ENCODE results near the gene AFAP1. TPM values are rescaled to one million over a fixed set of nuclear protein-coding genes. Genes with fewer than 3 reads are reported as not detected.

The AFAP1 gene
- total RNA-seq, 1 donor from 2014 or later: 6.7 TPM

DNA sequence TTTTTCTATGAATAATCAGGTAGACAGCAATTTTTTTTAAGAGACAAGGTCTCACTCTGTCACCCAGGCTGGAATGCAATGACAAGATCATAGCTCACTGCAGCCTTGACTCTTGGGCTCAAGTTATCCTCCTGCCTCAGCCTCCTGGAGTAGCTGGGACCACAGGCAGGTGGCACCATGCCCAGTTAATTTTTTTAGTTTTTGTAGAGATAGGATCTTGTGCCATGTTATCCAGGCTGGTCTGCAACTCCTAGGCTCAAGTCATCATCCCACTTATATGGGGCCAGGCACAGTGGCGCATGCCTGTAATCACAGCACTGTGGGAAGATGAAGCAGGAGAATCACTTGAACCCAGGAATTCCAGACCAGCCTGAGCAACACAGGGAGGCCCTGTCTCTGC, 26.8 kb downstream of the AFAP1 start:
- Histone ChIP-seq H3K9me3 (ENCODE audit: low read depth) (no peaks in the 10 kb centered on the region), H4K20me1 (ENCODE audit: low read depth) (no peaks in the 10 kb centered on the region), H3K27ac (no peak overlapping the region), H3K4me3 (no peak overlapping the region), H3F3A (ENCODE audit: low read depth) (peaks cover 6% of the 10 kb centered on the region), H3K27me3 (no peaks in the 10 kb centered on the region), H3K4me2 (no peak overlapping the region), H3K4me1 (peaks cover 27% of the 10 kb centered on the region), H2AFZ (replicated peaks) (no peak overlapping the region), H3K9ac (no peak overlapping the region), H3K79me2 (ENCODE audit: low read depth) (peaks cover 37% of the 10 kb centered on the region), H3K36me3 (no peaks in the 10 kb centered on the region)
- Mint-ChIP-seq H3K27me3 (ENCODE audit: insufficient read depth, low read depth) (peaks cover 3% of the 10 kb centered on the region), H3K4me1 (peaks cover 31% of the 10 kb centered on the region), H3K27ac (no peak overlapping the region), H3K4me3 (no peak overlapping the region), H3K36me3 (no peaks in the 10 kb centered on the region), H3K9me3 (no peaks in the 10 kb centered on the region)
- TF ChIP-seq, protein P1, sequence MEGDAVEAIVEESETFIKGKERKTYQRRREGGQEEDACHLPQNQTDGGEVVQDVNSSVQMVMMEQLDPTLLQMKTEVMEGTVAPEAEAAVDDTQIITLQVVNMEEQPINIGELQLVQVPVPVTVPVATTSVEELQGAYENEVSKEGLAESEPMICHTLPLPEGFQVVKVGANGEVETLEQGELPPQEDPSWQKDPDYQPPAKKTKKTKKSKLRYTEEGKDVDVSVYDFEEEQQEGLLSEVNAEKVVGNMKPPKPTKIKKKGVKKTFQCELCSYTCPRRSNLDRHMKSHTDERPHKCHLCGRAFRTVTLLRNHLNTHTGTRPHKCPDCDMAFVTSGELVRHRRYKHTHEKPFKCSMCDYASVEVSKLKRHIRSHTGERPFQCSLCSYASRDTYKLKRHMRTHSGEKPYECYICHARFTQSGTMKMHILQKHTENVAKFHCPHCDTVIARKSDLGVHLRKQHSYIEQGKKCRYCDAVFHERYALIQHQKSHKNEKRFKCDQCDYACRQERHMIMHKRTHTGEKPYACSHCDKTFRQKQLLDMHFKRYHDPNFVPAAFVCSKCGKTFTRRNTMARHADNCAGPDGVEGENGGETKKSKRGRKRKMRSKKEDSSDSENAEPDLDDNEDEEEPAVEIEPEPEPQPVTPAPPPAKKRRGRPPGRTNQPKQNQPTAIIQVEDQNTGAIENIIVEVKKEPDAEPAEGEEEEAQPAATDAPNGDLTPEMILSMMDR (IDR thresholded peaks at IDR 0.05): no peak
- TF ChIP-seq EZH2 (IDR thresholded peaks at IDR 0.05): no peak
- TF ChIP-seq EZH2phosphoT487 (IDR thresholded peaks at IDR 0.05): no peak
- no peak for DNase-seq (ENCODE audit: low spot score)

DNA sequence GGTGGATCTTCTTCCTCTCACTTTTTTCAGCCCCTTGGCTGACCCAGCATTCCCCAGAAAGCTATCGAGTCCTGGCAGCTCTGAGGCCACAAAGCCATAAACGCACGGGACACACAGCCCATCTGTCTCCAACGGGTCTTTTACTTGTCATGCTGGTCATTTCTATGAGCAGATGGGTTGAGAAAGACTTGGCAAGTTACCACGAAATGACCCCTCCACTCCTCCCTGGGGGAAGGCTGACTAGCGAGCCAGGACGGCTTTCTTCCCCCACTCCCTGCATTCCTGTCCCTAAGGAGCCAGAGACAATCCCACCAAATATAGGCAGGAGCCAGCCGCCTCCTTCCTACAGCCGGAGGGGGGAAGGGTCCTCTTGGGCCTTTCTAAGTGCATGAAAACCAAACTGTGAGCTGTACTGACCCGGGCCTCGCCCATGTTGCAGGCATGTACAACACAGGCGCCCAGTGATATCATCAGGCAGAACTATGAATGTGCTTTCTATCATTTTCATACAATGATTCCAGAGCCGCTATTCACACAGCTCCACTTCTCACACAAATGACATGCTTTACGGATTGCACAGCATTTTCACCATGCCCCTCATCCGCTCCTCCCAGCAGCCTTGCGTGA, 28.6 kb downstream of the AFAP1 start:
- Histone ChIP-seq H3F3A (ENCODE audit: low read depth) (peaks cover 6% of the 10 kb centered on the region), H2AFZ (replicated peaks) (peak overlapping the region; percentile 3), H4K20me1 (ENCODE audit: low read depth) (no peaks in the 10 kb centered on the region), H3K79me2 (ENCODE audit: low read depth) (peaks cover 44% of the 10 kb centered on the region), H3K9ac (no peak overlapping the region), H3K27me3 (no peaks in the 10 kb centered on the region), H3K4me3 (no peak overlapping the region), H3K4me1 (peaks cover 32% of the 10 kb centered on the region), H3K36me3 (no peaks in the 10 kb centered on the region), H3K9me3 (ENCODE audit: low read depth) (no peaks in the 10 kb centered on the region), H3K27ac (peak overlapping the region; percentile 75), H3K4me2 (peak overlapping the region; percentile 37)
- Mint-ChIP-seq H3K4me1 (peaks cover 35% of the 10 kb centered on the region), H3K4me3 (peak overlapping the region; percentile 49), H3K27me3 (ENCODE audit: insufficient read depth, low read depth) (peaks cover 3% of the 10 kb centered on the region), H3K27ac (peak overlapping the region; percentile 94), H3K36me3 (no peaks in the 10 kb centered on the region), H3K9me3 (no peaks in the 10 kb centered on the region)
- peak; percentile 78 for DNase-seq (ENCODE audit: low spot score)
- TF ChIP-seq EZH2 (IDR thresholded peaks at IDR 0.05) (no peak), EZH2phosphoT487 (IDR thresholded peaks at IDR 0.05) (no peak)
- TF ChIP-seq, protein P1 (IDR thresholded peaks at IDR 0.05): no peak

DNA sequence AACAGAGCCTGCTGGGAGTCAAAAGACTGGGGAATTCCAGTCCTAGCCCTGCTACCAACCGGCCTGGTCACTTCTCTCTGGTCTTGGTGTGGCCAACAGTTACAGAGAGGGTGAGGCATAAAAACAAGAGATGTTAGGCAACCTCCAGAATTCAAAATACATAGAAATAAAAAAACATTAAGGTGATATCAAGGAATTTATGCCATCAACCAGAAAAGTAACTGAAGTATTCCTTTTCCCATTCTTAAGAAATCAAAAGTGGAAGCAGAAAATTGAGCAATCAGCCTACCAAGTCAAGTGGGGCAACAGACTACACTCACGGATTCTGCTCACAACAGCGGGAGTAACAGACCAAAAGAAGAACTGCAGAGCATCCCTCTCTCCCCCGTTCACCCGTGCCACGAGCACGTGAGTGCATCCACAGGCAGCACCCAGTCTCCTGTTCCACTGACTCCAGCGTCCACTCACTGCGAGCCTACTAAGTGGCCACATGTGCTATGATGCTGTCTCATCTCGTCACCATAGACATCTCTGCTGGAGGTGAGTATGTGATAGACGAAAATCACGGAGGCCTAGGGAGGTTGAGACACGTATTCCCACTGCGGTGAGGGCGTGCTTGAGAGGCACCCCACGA, 29.3 kb downstream of the AFAP1 start:
- H2AFZ ChIP-seq (replicated peaks): peak overlapping the region; percentile 3

More for the DNA sequence above, 29.3 kb downstream of the AFAP1 start:
- H3K79me2 ChIP-seq (ENCODE audit: low read depth): peaks cover 45% of the 10 kb centered on the region
- Mint-ChIP-seq H3K4me3 (peak overlapping the region; percentile 49), H3K27me3 (ENCODE audit: insufficient read depth, low read depth) (peaks cover 3% of the 10 kb centered on the region), H3K27ac (peak overlapping the region; percentile 94), H3K9me3 (no peaks in the 10 kb centered on the region), H3K4me1 (peaks cover 42% of the 10 kb centered on the region), H3K36me3 (no peaks in the 10 kb centered on the region)
- TF ChIP-seq, protein P1 (IDR thresholded peaks at IDR 0.05): no peak
- TF ChIP-seq EZH2phosphoT487 (IDR thresholded peaks at IDR 0.05): no peak
- no peak for TF ChIP-seq EZH2 (IDR thresholded peaks at IDR 0.05)
- peaks cover 36% of the 10 kb centered on the region for H3K4me1 ChIP-seq
- H4K20me1 ChIP-seq (ENCODE audit: low read depth): no peaks in the 10 kb centered on the region
- peak overlapping the region; percentile 75 for H3K27ac ChIP-seq
- no peaks in the 10 kb centered on the region for H3K36me3 ChIP-seq
- DNase-seq (ENCODE audit: low spot score): peak; percentile 10
- no peaks in the 10 kb centered on the region for H3K9me3 ChIP-seq (ENCODE audit: low read depth)
- H3F3A ChIP-seq (ENCODE audit: low read depth): peaks cover 6% of the 10 kb centered on the region
- H3K4me3 ChIP-seq: no peak overlapping the region
- H3K27me3 ChIP-seq: no peaks in the 10 kb centered on the region
- H3K9ac ChIP-seq: no peak overlapping the region
- peak overlapping the region; percentile 37 for H3K4me2 ChIP-seq

All from neural progenitor cell (in vitro differentiated cells).